Subcutaneous abdominal adipose tissue (tissue), 5 donors: ENCODE measurements around the gene PLEKHM2.

ENCODE experiments used
- H3K27ac ChIP-seq: one replicate; pipeline ENCODE4 v1.7.0; 2013; ENCODE audit warnings: low read depth, mild to moderate bottlenecking, inconsistent platforms, low read length, moderate library complexity
- H3K27me3 ChIP-seq, 5 donors: one replicate each; pipeline ENCODE4 v1.7.0; 2013; ENCODE audit warnings: low read length in 5 of 5, inconsistent platforms in 1 of 5; ENCODE audit not compliant: control insufficient read depth in 5 of 5, insufficient read depth in 4 of 5
- H3K36me3 ChIP-seq, 5 donors: one replicate each; pipeline ENCODE4 v1.7.0; 2013; ENCODE audit warnings: low read length in 5 of 5; ENCODE audit not compliant: control insufficient read depth in 5 of 5, insufficient read depth in 5 of 5
- H3K4me1 ChIP-seq, 5 donors: one replicate each; pipeline ENCODE4 v1.7.0; 2013; ENCODE audit warnings: low read length in 5 of 5, mild to moderate bottlenecking in 3 of 5, moderate library complexity in 1 of 5; ENCODE audit not compliant: control insufficient read depth in 5 of 5, insufficient read depth in 5 of 5
- H3K4me3 ChIP-seq, 5 donors: one replicate each; pipeline ENCODE4 v1.7.0; 2013; ENCODE audit warnings: low read length in 5 of 5, low read depth in 1 of 5
- H3K9ac ChIP-seq, 5 donors: one replicate each; pipeline ENCODE4 v1.7.0; 2013; ENCODE audit warnings: low read length in 5 of 5, mild to moderate bottlenecking in 4 of 5, moderate library complexity in 3 of 5
- H3K9me3 ChIP-seq, 5 donors: one replicate each; pipeline ENCODE4 v1.7.0; 2013; ENCODE audit warnings: low read length in 5 of 5; ENCODE audit not compliant: control insufficient read depth in 5 of 5
- donor health status: healthy.
- donor health status: healthy.
- donor health status: healthy.
- donor health status: healthy.
- donor health status: healthy.

The PLEKHM2 gene

DNA sequence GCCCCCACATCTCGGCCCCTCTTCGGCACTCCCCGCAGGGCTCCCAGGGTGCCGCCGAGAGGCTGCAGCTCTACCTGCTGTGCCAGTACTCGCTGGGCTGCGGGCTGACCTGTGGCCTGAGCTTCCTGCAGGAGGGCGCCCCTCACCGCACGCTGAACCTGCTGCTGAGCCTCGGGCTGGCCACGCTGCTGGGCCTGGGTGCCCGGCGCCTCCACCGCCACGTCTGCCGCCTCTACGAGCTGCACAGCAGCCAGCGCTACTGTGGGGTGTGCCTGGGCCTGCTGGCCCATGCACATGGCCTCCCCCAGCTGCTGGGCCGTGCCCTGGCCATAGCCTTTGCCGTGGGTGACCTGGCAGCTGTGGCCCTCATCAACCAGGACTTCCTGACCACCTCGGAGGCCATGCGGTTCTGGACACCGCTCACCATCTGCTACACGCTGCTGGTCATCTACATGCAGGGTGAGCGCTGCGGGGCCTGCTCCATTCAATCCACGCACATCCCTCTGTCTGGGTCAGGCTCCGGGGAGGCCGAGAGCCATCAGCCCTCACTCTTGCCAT is 60.1 kb downstream of the PLEKHM2 start:
- no peaks in the 10 kb centered on the region for H3K27me3 ChIP-seq
- peaks cover 0 to 6% (median 0%) of the 10 kb centered on the region in 5 donors for H3K36me3 ChIP-seq
- H3K9me3 ChIP-seq: no peaks in the 10 kb centered on the region
- no peak overlapping the region for H3K4me3 ChIP-seq
- H3K9ac ChIP-seq: no peak overlapping the region
- H3K4me1 ChIP-seq: peaks cover 0 to 9% (median 3%) of the 10 kb centered on the region in 5 donors
- H3K27ac ChIP-seq: no peak overlapping the region

DNA sequence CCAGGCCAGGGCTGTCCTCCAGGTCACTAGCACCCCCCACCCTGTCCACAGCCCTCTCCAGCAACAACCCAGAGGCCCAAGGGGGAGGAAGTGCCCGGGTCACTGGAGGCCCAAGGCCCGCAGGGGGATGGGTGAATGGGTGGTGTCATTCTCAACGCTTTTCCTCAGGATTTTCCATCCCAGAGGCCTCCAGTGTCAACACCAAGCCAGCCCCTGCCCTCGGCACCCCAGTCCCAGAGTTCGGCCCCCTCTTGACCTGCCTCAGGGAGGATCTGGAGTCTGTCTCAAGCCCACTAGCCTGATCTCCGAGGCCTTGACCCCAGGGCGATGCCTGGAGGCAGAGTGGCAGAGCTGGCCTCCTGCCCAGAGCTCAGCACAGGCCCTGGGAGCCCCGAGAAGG is 63.3 kb downstream of the PLEKHM2 start:
- H3K27ac ChIP-seq: no peak overlapping the region
- no peaks in the 10 kb centered on the region for H3K27me3 ChIP-seq
- no peaks in the 10 kb centered on the region for H3K36me3 ChIP-seq
- no peak overlapping the region for H3K9ac ChIP-seq
- H3K4me3 ChIP-seq: no peak overlapping the region
- H3K4me1 ChIP-seq: peaks cover 0 to 14% (median 10%) of the 10 kb centered on the region in 5 donors
- no peaks in the 10 kb centered on the region for H3K9me3 ChIP-seq

DNA sequence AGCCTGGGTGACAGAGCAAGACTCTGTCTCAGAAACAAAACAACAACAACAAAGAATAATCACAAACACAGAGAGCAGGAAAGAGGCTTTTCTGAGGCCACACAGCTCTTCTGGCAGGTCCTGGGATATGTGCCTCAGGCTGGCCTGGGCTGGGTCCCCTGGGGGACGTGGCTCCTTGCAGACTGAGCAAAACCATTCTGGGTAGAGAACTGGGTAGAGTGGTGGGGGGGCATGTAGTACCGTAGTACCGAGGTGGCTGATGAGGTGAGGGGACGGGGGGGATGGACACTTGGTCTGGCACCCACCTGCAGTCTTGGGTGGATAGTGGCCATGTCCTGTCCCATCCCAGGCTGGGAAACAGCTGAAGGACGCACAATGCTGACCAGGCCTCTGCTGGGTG is 64.1 kb downstream of the PLEKHM2 start:
- no peak overlapping the region for H3K27ac ChIP-seq
- no peaks in the 10 kb centered on the region for H3K9me3 ChIP-seq
- H3K27me3 ChIP-seq: no peaks in the 10 kb centered on the region
- H3K4me3 ChIP-seq: no peak overlapping the region
- peaks cover 0 to 14% (median 10%) of the 10 kb centered on the region in 5 donors for H3K4me1 ChIP-seq
- no peaks in the 10 kb centered on the region for H3K36me3 ChIP-seq
- H3K9ac ChIP-seq: no peak overlapping the region

DNA sequence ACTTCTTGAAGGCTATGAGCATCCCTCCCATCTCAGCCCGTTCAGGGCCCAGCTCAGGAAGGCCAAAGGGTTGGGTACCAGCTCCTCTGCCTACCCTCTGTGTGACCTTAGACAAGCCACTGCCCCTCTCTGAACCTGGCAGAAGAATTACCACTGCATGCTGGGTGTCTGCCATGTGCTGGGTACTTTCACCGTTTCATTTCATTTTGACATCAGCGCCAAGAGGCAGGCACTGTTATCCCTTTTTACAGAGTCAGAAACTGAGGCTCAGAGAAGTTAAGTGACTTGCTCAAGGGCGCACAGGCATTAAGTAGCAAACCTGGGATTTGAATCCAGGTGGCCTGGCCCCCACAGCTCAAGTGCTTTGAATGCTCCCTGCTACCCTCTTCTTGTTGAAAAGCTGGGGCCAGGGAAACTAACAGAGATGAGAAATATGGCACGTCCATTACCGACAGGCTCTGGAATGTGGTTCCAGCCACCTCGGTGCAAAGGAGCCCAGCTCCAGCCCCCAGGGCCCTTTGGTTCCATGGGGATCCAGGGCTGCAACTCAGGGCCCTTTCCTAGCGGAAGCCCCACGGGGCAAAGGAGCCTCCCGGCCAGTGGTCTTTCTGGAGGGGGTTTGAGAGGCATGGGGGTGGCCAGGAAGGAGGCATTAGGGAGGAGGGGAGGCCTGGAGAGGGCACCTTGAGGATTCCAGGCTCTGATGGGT is 64.7 kb downstream of the PLEKHM2 start:
- H3K36me3 ChIP-seq: no peaks in the 10 kb centered on the region
- no peak overlapping the region for H3K27ac ChIP-seq
- H3K9me3 ChIP-seq: no peaks in the 10 kb centered on the region
- peaks cover 0 to 14% (median 10%) of the 10 kb centered on the region in 5 donors for H3K4me1 ChIP-seq
- H3K9ac ChIP-seq: no peak overlapping the region
- no peaks in the 10 kb centered on the region for H3K27me3 ChIP-seq
- H3K4me3 ChIP-seq: no peak overlapping the region

DNA sequence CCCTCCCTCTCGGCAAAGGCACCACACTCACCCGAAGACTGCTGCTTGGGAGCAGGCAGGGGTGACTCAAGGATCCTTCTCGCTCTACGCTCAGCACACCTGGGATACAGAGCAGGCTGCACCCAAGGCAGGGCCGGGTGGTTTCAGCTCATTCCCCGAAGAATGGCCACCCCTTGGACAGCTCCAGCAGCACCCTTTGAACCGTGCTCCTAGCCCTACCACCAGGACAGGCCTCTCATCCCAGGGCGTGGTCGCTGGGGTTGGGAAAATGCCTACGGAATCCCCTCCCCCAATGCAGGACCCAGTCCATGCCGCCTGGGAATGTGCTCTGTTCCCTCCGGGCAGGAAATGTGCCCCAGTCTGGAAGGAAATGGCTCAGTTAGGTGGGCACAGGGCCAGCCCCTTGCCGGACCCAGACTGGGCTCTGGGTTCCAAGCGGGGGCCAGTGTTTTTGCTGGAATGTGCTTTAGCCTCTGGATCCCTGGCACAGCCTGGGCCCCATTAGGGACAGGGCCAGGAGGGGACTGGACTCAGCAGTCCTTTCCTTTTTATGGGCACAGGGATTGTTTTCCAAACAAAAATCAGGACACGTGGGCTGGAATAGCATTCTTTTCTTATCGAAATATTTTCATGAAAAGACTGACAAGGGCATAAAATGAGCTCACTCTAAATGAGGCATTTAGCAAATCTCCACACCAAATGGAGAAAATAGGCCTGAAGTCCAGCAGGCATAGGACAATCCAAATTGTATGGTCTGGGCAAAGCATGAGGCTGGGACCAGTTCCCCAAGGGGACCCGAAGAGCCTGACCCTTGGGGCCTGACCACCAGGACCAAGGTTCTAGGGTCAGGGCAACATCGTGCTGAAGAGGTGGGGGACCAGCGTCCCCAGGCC is 65.5 kb downstream of the PLEKHM2 start:
- H3K36me3 ChIP-seq: no peaks in the 10 kb centered on the region
- no peaks in the 10 kb centered on the region for H3K9me3 ChIP-seq
- H3K27me3 ChIP-seq: no peaks in the 10 kb centered on the region
- H3K4me3 ChIP-seq: no peak overlapping the region
- no peak overlapping the region for H3K9ac ChIP-seq
- H3K27ac ChIP-seq: no peak overlapping the region
- peaks cover 0 to 14% (median 10%) of the 10 kb centered on the region in 5 donors for H3K4me1 ChIP-seq

DNA sequence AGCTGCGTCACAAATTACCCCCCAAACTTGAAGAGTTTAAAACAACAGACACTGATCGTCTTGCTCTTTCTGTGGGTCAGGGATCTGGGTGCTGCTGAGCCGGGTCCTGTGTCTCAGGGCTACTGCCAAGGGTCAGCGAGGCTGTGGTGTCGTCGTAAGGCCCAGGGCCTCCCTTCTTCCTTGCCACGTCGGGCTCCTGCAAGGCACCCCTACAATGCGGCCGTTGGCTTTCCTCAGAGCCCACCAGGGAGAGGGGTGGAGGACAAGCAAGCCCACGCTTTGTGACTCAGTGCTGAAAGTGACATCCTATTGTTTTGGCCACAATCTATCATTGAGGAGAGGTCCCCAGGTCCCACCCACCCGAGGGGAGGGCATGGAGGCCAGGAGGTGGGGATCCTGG is 66.8 kb downstream of the PLEKHM2 start:
- H3K4me1 ChIP-seq: peaks cover 0 to 16% (median 14%) of the 10 kb centered on the region in 5 donors
- H3K9ac ChIP-seq: no peak overlapping the region

DNA sequence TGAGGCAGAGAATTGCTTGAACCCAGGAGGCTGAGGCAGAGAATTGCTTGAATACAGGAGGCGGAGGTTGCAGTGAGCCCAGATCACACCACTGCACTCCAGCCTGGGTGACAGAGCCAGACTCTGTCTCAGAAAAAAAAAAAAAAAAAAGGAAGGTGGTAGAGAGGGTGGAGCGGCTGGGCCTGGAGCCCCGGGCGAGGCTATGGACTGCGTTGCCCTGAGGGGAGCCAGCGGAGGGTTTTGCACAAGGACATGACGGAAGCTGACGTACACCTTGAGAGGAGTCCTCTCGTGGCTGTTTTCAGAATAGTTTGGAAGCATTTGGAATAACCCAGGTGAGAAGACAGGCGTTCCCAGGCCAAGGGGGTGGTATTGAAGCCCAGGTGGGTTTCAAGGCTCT is 67.6 kb downstream of the PLEKHM2 start:
- H3K36me3 ChIP-seq: no peaks in the 10 kb centered on the region
- H3K4me3 ChIP-seq: no peak overlapping the region
- H3K9me3 ChIP-seq: no peaks in the 10 kb centered on the region
- no peaks in the 10 kb centered on the region for H3K27me3 ChIP-seq
- no peak overlapping the region for H3K27ac ChIP-seq
- peaks cover 0 to 23% (median 18%) of the 10 kb centered on the region in 5 donors for H3K4me1 ChIP-seq
- H3K9ac ChIP-seq: no peak overlapping the region

More for the DNA sequence above, 66.8 kb downstream of the PLEKHM2 start:
- no peak overlapping the region for H3K27ac ChIP-seq
- no peak overlapping the region for H3K4me3 ChIP-seq
- H3K27me3 ChIP-seq: no peaks in the 10 kb centered on the region
- H3K9me3 ChIP-seq: no peaks in the 10 kb centered on the region
- no peaks in the 10 kb centered on the region for H3K36me3 ChIP-seq

DNA sequence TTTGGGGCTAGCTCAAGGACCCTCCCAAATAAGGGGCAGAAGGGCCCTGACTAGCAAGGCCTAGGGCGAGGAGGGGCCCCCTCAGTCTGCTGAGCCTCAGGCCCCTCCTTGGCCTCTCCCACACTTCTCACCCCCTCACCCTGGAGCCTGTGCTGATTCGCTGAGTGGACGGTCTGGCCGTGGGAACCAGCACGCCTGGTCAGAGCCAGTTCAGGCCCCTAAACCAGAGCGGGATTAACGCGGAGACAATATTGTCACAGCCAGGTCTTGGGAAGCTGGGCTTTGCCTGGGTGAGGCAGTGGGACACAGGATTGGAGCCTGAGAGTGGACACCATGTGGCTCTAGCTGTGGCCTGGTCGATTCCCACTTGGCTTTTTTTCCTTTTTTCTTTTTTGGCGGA is 69.7 kb downstream of the PLEKHM2 start:
- peaks cover 0 to 38% (median 26%) of the 10 kb centered on the region in 5 donors for H3K4me1 ChIP-seq
- H3K9me3 ChIP-seq: no peaks in the 10 kb centered on the region
- no peaks in the 10 kb centered on the region for H3K36me3 ChIP-seq
- no peak overlapping the region for H3K4me3 ChIP-seq
- H3K27ac ChIP-seq: no peak overlapping the region
- no peak overlapping the region for H3K9ac ChIP-seq
- H3K27me3 ChIP-seq: peaks cover 0 to 10% (median 3%) of the 10 kb centered on the region in 5 donors

DNA sequence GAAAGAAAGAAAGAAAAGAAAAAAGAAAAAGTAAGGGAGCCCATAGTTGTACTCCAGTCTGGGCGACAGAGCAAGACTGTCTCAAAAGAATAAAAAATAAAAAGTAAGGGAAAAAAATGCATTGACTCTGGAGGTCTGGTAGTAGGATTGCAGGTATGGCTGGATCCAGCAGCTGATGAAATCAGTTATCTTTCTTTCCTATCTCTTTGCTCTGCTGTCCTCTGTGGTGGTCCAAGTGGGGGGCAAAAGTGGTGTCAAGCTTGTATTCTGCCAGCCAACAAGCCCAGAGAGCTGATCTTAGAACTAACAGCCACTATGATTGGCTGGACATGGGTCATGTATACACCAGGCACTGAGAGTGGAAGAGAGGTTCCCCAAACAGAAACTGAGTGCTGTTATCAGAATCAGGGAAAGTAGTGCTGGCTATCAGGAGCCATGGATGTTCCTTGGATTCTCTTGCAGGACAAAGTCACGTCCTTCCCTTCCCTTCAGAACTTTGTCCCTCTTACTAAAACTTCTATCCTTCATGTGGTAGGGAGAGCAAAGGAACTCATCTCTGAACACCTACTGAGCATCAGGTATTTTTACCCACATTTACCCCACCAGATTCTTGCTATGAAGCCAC is 71.0 kb downstream of the PLEKHM2 start:
- Histone ChIP-seq H3K9me3 (no peaks in the 10 kb centered on the region), H3K27me3 (peaks cover 0 to 16% (median 3%) of the 10 kb centered on the region in 5 donors), H3K4me1 (peaks cover 0 to 35% (median 20%) of the 10 kb centered on the region in 5 donors), H3K4me3 (no peak overlapping the region), H3K9ac (no peak overlapping the region), H3K27ac (no peak overlapping the region), H3K36me3 (no peaks in the 10 kb centered on the region)
